ENCODE measurements around the gene MBD3L1.

MBD3L1 gene

GRCh38 chr19:8832132-8833021, at the start of gene MBD3L1, which contains the start of gene ZNF558:
MBD3L1 (plus strand) TSS chr19:8832377; CDS start chr19:8842679, 10,302 bp downstream.
ZNF558 (minus strand) TSS chr19:8832304; CDS start chr19:8822659, 9,645 bp downstream.
- peak within 1 kb of the TSS; percentile 78 for H3K4me3 ChIP-seq (ENCODE audit: low read depth, low read length)

- no peak overlapping the region for H3K4me3 ChIP-seq (ENCODE audit: low read depth, low read length)
These were observed 37.4 kb upstream of the MBD3L1 start for GRCh38 chr19:8794823-8795222.

- no peak overlapping the region for H3K4me3 ChIP-seq (ENCODE audit: low read depth, low read length)
These were observed 25.5 kb upstream of the MBD3L1 start for GRCh38 chr19:8806661-8807060.

GRCh38 chr19:8811315-8812172, 20.6 kb upstream of the MBD3L1 start:
- no peak overlapping the region for H3K4me3 ChIP-seq (ENCODE audit: low read depth, low read length)

- no peak overlapping the region for H3K4me3 ChIP-seq (ENCODE audit: low read depth, low read length)
These were observed 18.0 kb upstream of the MBD3L1 start for GRCh38 chr19:8814176-8814575.

- H3K4me3 ChIP-seq (ENCODE audit: low read depth, low read length): no peak overlapping the region
These were observed 16.4 kb upstream of the MBD3L1 start for GRCh38 chr19:8815780-8816179.

- H3K4me3 ChIP-seq (ENCODE audit: low read depth, low read length): no peak overlapping the region
These were observed 11.9 kb upstream of the MBD3L1 start for GRCh38 chr19:8820234-8820633.

GRCh38 chr19:8821748-8822241, 10.4 kb upstream of the MBD3L1 start:
- no peak overlapping the region for H3K4me3 ChIP-seq (ENCODE audit: low read depth, low read length)

GRCh38 chr19:8826371-8826770, 5.8 kb upstream of the MBD3L1 start:
- no peak overlapping the region for H3K4me3 ChIP-seq (ENCODE audit: low read depth, low read length)

GRCh38 chr19:8827277-8827676, 4.9 kb upstream of the MBD3L1 start:
- H3K4me3 ChIP-seq (ENCODE audit: low read depth, low read length): no peak overlapping the region

GRCh38 chr19:8831373-8831772, 804 bp upstream of the MBD3L1 start:
- peak overlapping the region; percentile 78 for H3K4me3 ChIP-seq (ENCODE audit: low read depth, low read length)

GRCh38 chr19:8831832-8832131, 395 bp upstream of the MBD3L1 start:
- H3K4me3 ChIP-seq (ENCODE audit: low read depth, low read length): peak overlapping the region; percentile 78

GRCh38 chr19:8835446-8835845, 3.3 kb downstream of the MBD3L1 start:
- no peak overlapping the region for H3K4me3 ChIP-seq (ENCODE audit: low read depth, low read length)

- no peak overlapping the region for H3K4me3 ChIP-seq (ENCODE audit: low read depth, low read length)
These were observed 3.7 kb downstream of the MBD3L1 start for GRCh38 chr19:8835877-8836276.

GRCh38 chr19:8840708-8841107, 8.5 kb downstream of the MBD3L1 start:
- no peak overlapping the region for H3K4me3 ChIP-seq (ENCODE audit: low read depth, low read length)

GRCh38 chr19:8846819-8847218, 14.6 kb downstream of the MBD3L1 start:
- H3K4me3 ChIP-seq (ENCODE audit: low read depth, low read length): no peak overlapping the region

- H3K4me3 ChIP-seq (ENCODE audit: low read depth, low read length): no peak overlapping the region
These were observed 17.1 kb downstream of the MBD3L1 start for GRCh38 chr19:8849232-8849631.

GRCh38 chr19:8850488-8850887, 18.3 kb downstream of the MBD3L1 start:
- H3K4me3 ChIP-seq (ENCODE audit: low read depth, low read length): no peak overlapping the region

GRCh38 chr19:8858260-8858659, 26.1 kb downstream of the MBD3L1 start:
- no peak overlapping the region for H3K4me3 ChIP-seq (ENCODE audit: low read depth, low read length)

- no peak overlapping the region for H3K4me3 ChIP-seq (ENCODE audit: low read depth, low read length)
These were observed 34.2 kb downstream of the MBD3L1 start for GRCh38 chr19:8866344-8866743.

- no peak overlapping the region for H3K4me3 ChIP-seq (ENCODE audit: low read depth, low read length)
These were observed 45.9 kb downstream of the MBD3L1 start for GRCh38 chr19:8877854-8878705.

Measured in iPS-11a (cell line).